AG08395 (cell line): Measurements from ENCODE around the gene TUFM.
A peak's percentile ranks its signal among the peaks of the same experiment; 100 is the strongest.
"Not testable (repeated sequence)": the region's sequence is repeated elsewhere in the genome, so short reads cannot be mapped to it uniquely, and the experiment has no call there.

ENCODE experiments used
- DNase-seq: peaks from one replicate; pipeline ENCODE4 v3.0.0; 2012; ENCODE audit warnings: mixed read lengths, low spot score

Gene TUFM

GRCh38 chr16:28846080-28846932 is at the start of gene TUFM:
TSS of gene TUFM (minus strand) at chr16:28846348. CDS start at chr16:28846269, 79 bp downstream.
- peak; percentile 98 for DNase-seq

GRCh38 chr16:28895609-28896008 is 49.5 kb upstream of the TUFM start:
- no peak for DNase-seq

- no peak for DNase-seq
Measured at GRCh38 chr16:28893291-28893690, 47.1 kb upstream of the TUFM start.

- DNase-seq, result no peak
Measured at GRCh38 chr16:28891964-28892890, 46.1 kb upstream of the TUFM start.

GRCh38 chr16:28890355-28890754 is 44.2 kb upstream of the TUFM start:
- DNase-seq, result not testable (repeated sequence)

- DNase-seq, result no peak
Measured at GRCh38 chr16:28886945-28887344, 40.8 kb upstream of the TUFM start.

- DNase-seq, result no peak
Measured at GRCh38 chr16:28884045-28884444, 37.9 kb upstream of the TUFM start.

GRCh38 chr16:28883221-28883996 is 37.3 kb upstream of the TUFM start:
- no peak for DNase-seq

- no peak for DNase-seq
Measured at GRCh38 chr16:28882551-28883160, 36.5 kb upstream of the TUFM start.

GRCh38 chr16:28881565-28881964 is 35.4 kb upstream of the TUFM start:
- DNase-seq, result not testable (repeated sequence)

GRCh38 chr16:28880955-28881354 is 34.8 kb upstream of the TUFM start:
- DNase-seq, result no peak

GRCh38 chr16:28880589-28880915 is 34.4 kb upstream of the TUFM start:
- no peak for DNase-seq

- peak; percentile 99 for DNase-seq
Measured at GRCh38 chr16:28879841-28880588, 33.9 kb upstream of the TUFM start.

GRCh38 chr16:28879261-28879840 is 33.2 kb upstream of the TUFM start:
- DNase-seq, result no peak

- DNase-seq, result no peak
Measured at GRCh38 chr16:28878083-28878926, 32.2 kb upstream of the TUFM start, which contains the start of gene ATP2A1. TSS of gene ATP2A1 (plus strand) at chr16:28878488. CDS start at chr16:28878672, 184 bp downstream.

- DNase-seq, result no peak
Measured at GRCh38 chr16:28877655-28878000, 31.5 kb upstream of the TUFM start.

- DNase-seq, result no peak
Measured at GRCh38 chr16:28876973-28877654, 31.0 kb upstream of the TUFM start.

GRCh38 chr16:28876019-28876659 is 30.0 kb upstream of the TUFM start:
- no peak for DNase-seq
